ENCODE measurements around the gene ACSL3. TPM values are rescaled to one million over a fixed set of nuclear protein-coding genes. Genes with fewer than 3 reads are reported as not detected.

Gene ACSL3
- total and polyA plus RNA-seq, 3 experiments from 2014 or later, result 27.7 to 41.4 (median 38.6) TPM

DNA sequence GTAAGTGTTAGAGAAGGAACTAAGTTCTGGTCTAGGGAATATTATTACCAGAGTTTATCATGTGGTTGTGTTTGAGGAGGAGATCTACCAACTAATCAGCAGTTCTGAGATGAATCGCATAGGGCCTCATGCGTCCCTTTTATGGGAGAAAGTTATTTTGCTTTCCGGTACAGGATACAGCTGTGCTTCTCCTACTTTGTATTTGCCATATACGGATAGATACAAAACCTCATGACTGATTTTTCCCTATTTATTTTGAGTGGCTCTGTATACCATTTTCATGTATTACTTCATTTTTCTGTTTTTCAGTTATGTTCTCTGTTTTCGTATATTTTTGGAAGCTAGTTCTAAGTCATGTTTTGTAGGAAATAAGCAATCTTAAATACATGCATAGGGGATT is 66.8 kb downstream of the ACSL3 start:
- no peaks in the 10 kb centered on the region for H3K4me1 Mint-ChIP-seq
- Histone ChIP-seq H3K27me3 (ENCODE audit: insufficient read depth, low read length, poor library complexity, severe bottlenecking) (no peaks in the 10 kb centered on the region), H3K4me1 (ENCODE audit: insufficient read depth, low read length) (no peaks in the 10 kb centered on the region), H3K36me3 (ENCODE audit: insufficient read depth, low read length) (peaks cover 21% of the 10 kb centered on the region), H3K27ac (ENCODE audit: low read depth, low read length) (no peak overlapping the region), H3K9me3 (ENCODE audit: low read length) (no peaks in the 10 kb centered on the region), H3K4me3 (ENCODE audit: low read length) (no peak overlapping the region)
- DNase-seq, result no peak
- no peaks in the 10 kb centered on the region for H3K9me3 Mint-ChIP-seq
- no peak overlapping the region for H3K4me3 Mint-ChIP-seq
- ChIA-PET POLR2A (no interaction called here), CTCF (no interaction called here)
- no peaks in the 10 kb centered on the region for H3K27me3 Mint-ChIP-seq
- H3K27ac Mint-ChIP-seq, result peak overlapping the region in 1 of 8 donors; percentile 11
- H3K36me3 Mint-ChIP-seq, result peaks cover 17 to 77% (median 22%) of the 10 kb centered on the region in 3 donors

DNA sequence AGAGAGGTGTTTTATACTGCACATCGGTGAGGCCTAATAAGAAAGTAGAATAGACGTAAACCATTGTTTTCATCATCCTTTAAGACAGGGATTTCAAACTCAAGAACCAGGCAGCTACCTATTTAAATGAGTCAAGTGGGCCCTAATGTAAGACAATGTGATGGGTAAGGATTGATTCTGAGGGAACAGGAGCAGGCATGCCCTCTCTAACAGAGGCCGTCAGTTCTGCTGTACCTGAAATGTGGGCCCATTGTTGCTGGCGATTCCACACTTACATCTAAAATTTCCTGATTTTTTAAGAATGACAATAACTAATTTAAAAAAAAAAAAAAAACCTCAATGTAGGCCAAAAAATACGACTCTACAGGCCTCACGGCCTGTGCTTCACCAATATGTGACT is 67.5 kb downstream of the ACSL3 start:
- DNase-seq, result no peak
- H3K27me3 Mint-ChIP-seq, result no peaks in the 10 kb centered on the region
- H3K4me1 Mint-ChIP-seq, result no peaks in the 10 kb centered on the region
- H3K36me3 ChIP-seq (ENCODE audit: insufficient read depth, low read length), result peaks cover 18% of the 10 kb centered on the region
- H3K9me3 Mint-ChIP-seq, result no peaks in the 10 kb centered on the region
- no peak overlapping the region for H3K27ac ChIP-seq (ENCODE audit: low read depth, low read length)
- no peaks in the 10 kb centered on the region for H3K4me1 ChIP-seq (ENCODE audit: insufficient read depth, low read length)
- no peak overlapping the region for H3K4me3 Mint-ChIP-seq
- ChIA-PET CTCF (no interaction called here), POLR2A (no interaction called here)
- no peak overlapping the region for H3K4me3 ChIP-seq (ENCODE audit: low read length)
- no peaks in the 10 kb centered on the region for H3K9me3 ChIP-seq (ENCODE audit: low read length)
- H3K27ac Mint-ChIP-seq, result no peak overlapping the region
- H3K27me3 ChIP-seq (ENCODE audit: insufficient read depth, low read length, poor library complexity, severe bottlenecking), result no peaks in the 10 kb centered on the region
- peaks cover 19 to 76% (median 22%) of the 10 kb centered on the region in 3 donors for H3K36me3 Mint-ChIP-seq

DNA sequence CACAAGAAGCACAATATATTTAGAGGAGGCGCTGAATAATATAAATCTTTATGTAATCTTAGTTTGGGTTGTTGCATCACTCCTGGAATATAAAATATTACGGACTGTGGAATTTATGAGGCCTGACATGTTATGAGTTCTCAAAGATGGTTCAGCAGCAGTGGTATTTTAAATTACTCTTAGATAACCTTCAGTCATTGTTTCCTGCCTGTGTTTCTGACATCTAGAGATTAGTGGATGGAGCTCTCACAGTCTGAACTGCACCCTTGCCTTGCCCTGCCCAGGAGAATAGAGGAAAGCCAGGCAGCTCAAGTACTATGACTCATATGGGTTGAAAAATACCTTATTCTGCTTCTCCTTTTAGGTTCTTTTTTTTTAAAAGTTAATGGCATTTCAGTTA is 70.0 kb downstream of the ACSL3 start:
- no peak overlapping the region for H3K4me3 Mint-ChIP-seq
- H3K4me1 Mint-ChIP-seq, result no peaks in the 10 kb centered on the region
- Histone ChIP-seq H3K4me1 (ENCODE audit: insufficient read depth, low read length) (no peaks in the 10 kb centered on the region), H3K27ac (ENCODE audit: low read depth, low read length) (no peak overlapping the region), H3K36me3 (ENCODE audit: insufficient read depth, low read length) (peaks cover 27% of the 10 kb centered on the region), H3K9me3 (ENCODE audit: low read length) (no peaks in the 10 kb centered on the region), H3K4me3 (ENCODE audit: low read length) (no peak overlapping the region), H3K27me3 (ENCODE audit: insufficient read depth, low read length, poor library complexity, severe bottlenecking) (no peaks in the 10 kb centered on the region)
- no peak overlapping the region for H3K27ac Mint-ChIP-seq
- H3K36me3 Mint-ChIP-seq, result peaks cover 29 to 79% (median 32%) of the 10 kb centered on the region in 3 donors
- ChIA-PET POLR2A (no interaction called here), CTCF (interaction anchor here (0.6 to 1.5 kb wide), 3 partner anchors 8 to 223 kb away, joined by 3 to 6 read pairs (median 4); no protein-coding TSS in a partner anchor)
- no peaks in the 10 kb centered on the region for H3K9me3 Mint-ChIP-seq
- no peak for DNase-seq
- no peaks in the 10 kb centered on the region for H3K27me3 Mint-ChIP-seq

DNA sequence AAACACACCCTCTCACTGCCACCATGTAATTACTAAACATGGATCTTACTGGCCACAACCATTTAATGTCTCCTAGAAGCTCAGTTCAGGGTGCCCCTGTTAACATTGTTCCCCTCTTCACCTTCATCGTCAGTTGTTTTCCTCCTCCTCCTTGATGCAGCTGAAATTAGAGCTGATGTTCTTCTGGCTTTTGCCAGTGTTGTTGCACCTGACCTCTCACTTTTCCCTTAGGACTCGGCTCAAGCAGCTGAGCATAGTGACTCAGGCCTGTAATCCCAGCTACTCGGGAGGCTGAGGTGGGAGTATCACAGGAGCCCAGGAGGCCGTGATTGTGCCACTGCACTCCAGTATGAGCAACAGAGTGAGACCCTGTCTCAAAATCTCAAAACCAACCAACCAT is 70.8 kb downstream of the ACSL3 start:
- Mint-ChIP-seq H3K9me3 (peaks cover 0 to 2% (median 2%) of the 10 kb centered on the region in 5 donors), H3K4me3 (no peak overlapping the region), H3K27me3 (no peaks in the 10 kb centered on the region), H3K36me3 (peaks cover 33 to 81% (median 37%) of the 10 kb centered on the region in 3 donors), H3K4me1 (no peaks in the 10 kb centered on the region), H3K27ac (peak overlapping the region in 2 of 8 donors; percentile 18 to 93)
- no peak for DNase-seq
- peaks cover 27% of the 10 kb centered on the region for H3K36me3 ChIP-seq (ENCODE audit: insufficient read depth, low read length)
- no peaks in the 10 kb centered on the region for H3K27me3 ChIP-seq (ENCODE audit: insufficient read depth, low read length, poor library complexity, severe bottlenecking)
- no peaks in the 10 kb centered on the region for H3K9me3 ChIP-seq (ENCODE audit: low read length)
- H3K4me3 ChIP-seq (ENCODE audit: low read length), result no peak overlapping the region
- no peak overlapping the region for H3K27ac ChIP-seq (ENCODE audit: low read depth, low read length)
- no peaks in the 10 kb centered on the region for H3K4me1 ChIP-seq (ENCODE audit: insufficient read depth, low read length)
- POLR2A ChIA-PET, result no interaction called here
- CTCF ChIA-PET, result interaction anchor here (1.0 to 1.5 kb wide), 2 partner anchors 8 to 224 kb away, joined by 4 to 6 read pairs; no protein-coding TSS in a partner anchor

DNA sequence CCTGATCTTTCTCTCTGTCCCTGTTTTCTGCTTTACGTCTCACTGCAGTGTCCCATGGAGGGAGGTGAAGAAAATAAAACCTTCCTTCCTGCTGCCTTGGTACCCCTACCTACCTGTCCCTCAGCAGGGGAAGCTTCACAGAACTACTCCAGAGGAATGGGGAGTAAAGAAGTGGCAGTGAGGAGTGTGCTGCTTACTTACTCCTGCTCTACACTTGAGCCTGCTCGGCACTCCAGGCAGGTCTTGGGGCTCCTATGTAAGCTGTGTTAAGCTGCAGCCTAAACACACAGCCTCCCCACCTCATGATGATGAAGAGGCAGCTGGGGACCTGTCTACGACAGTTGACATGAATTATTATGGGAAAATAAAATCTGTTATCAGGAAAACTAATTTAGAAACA is 72.6 kb downstream of the ACSL3 start:
- H3K4me1 Mint-ChIP-seq, result no peaks in the 10 kb centered on the region
- H3K4me3 ChIP-seq (ENCODE audit: low read length), result no peak overlapping the region
- H3K9me3 ChIP-seq (ENCODE audit: low read length), result no peaks in the 10 kb centered on the region
- no peak overlapping the region for H3K27ac ChIP-seq (ENCODE audit: low read depth, low read length)
- H3K9me3 Mint-ChIP-seq, result peaks cover 6 to 16% (median 11%) of the 10 kb centered on the region in 5 donors
- H3K27ac Mint-ChIP-seq, result no peak overlapping the region
- no peaks in the 10 kb centered on the region for H3K27me3 ChIP-seq (ENCODE audit: insufficient read depth, low read length, poor library complexity, severe bottlenecking)
- H3K36me3 ChIP-seq (ENCODE audit: insufficient read depth, low read length), result peaks cover 23% of the 10 kb centered on the region
- no peaks in the 10 kb centered on the region for H3K4me1 ChIP-seq (ENCODE audit: insufficient read depth, low read length)
- no peak overlapping the region for H3K4me3 Mint-ChIP-seq
- CTCF ChIA-PET, result no interaction called here
- no peaks in the 10 kb centered on the region for H3K27me3 Mint-ChIP-seq
- DNase-seq, result no peak
- peaks cover 43 to 80% (median 48%) of the 10 kb centered on the region in 3 donors for H3K36me3 Mint-ChIP-seq
- POLR2A ChIA-PET, result no interaction called here

DNA sequence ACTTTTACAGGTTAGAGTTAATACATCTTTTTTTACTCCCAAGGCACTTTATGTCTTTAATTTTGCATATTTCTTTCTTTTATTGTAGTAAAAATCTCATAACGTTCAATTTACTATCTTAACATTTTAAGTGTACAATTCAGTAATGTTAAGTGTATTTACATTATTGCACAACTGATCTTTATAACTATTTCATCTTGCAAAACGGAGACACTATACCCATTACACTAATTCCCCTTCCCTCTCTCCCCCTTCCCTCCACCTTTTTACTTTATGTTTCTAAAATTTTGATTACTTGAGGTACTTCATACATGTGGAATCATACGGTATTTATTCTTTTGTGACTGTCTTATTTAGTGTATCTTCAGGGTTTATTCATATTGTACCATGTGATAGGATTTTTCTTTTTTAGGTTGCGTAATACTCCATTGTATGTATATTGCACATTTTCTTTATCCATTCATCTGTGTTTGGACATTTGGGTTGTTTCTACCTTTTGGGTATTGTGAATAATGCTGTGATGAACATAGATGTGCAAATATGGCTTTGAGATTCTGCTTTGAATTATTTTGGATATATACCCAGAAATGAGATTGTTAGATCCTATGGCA is 75.0 kb downstream of the ACSL3 start:
- no peak for DNase-seq
- H3K4me1 Mint-ChIP-seq, result peaks cover 0 to 4% (median 0%) of the 10 kb centered on the region in 3 donors
- POLR2A ChIA-PET, result no interaction called here
- no peak overlapping the region for H3K4me3 Mint-ChIP-seq
- CTCF ChIA-PET, result no interaction called here
- Histone ChIP-seq H3K36me3 (ENCODE audit: insufficient read depth, low read length) (peaks cover 23% of the 10 kb centered on the region), H3K9me3 (ENCODE audit: low read length) (no peaks in the 10 kb centered on the region), H3K4me3 (ENCODE audit: low read length) (no peak overlapping the region), H3K27me3 (ENCODE audit: insufficient read depth, low read length, poor library complexity, severe bottlenecking) (no peaks in the 10 kb centered on the region), H3K27ac (ENCODE audit: low read depth, low read length) (no peak overlapping the region), H3K4me1 (ENCODE audit: insufficient read depth, low read length) (no peaks in the 10 kb centered on the region)
- no peak overlapping the region for H3K27ac Mint-ChIP-seq
- H3K36me3 Mint-ChIP-seq, result peaks cover 43 to 75% (median 53%) of the 10 kb centered on the region in 3 donors
- no peaks in the 10 kb centered on the region for H3K27me3 Mint-ChIP-seq
- peaks cover 10 to 21% (median 13%) of the 10 kb centered on the region in 5 donors for H3K9me3 Mint-ChIP-seq

DNA sequence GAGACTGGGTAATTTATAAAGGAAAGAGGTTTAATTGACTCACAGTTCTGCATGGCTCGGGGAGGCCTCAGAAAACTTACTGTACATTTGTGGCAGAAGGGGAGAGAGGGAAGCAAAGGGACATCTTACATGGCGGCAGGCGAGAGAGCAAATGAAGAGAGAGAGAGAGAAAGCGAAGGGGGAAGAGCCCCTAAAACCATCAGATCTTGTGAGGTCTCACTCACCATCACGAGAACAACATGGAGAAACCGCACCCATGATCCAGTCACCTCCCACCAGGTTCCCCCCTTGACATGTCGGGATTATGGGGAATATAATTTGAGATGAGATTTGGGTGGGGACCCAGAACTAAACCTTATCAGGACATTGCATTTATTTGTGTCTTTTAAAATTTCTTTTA is 75.9 kb downstream of the ACSL3 start:
- H3K4me3 ChIP-seq (ENCODE audit: low read length), result no peak overlapping the region
- H3K27me3 Mint-ChIP-seq, result no peaks in the 10 kb centered on the region
- H3K9me3 ChIP-seq (ENCODE audit: low read length), result no peaks in the 10 kb centered on the region
- peaks cover 42 to 72% (median 49%) of the 10 kb centered on the region in 3 donors for H3K36me3 Mint-ChIP-seq
- no peaks in the 10 kb centered on the region for H3K4me1 ChIP-seq (ENCODE audit: insufficient read depth, low read length)
- H3K27ac ChIP-seq (ENCODE audit: low read depth, low read length), result no peak overlapping the region
- DNase-seq, result no peak
- no peak overlapping the region for H3K27ac Mint-ChIP-seq
- H3K36me3 ChIP-seq (ENCODE audit: insufficient read depth, low read length), result peaks cover 18% of the 10 kb centered on the region
- H3K27me3 ChIP-seq (ENCODE audit: insufficient read depth, low read length, poor library complexity, severe bottlenecking), result no peaks in the 10 kb centered on the region
- CTCF ChIA-PET, result no interaction called here
- peaks cover 0 to 4% (median 0%) of the 10 kb centered on the region in 3 donors for H3K4me1 Mint-ChIP-seq
- POLR2A ChIA-PET, result no interaction called here
- peaks cover 10 to 21% (median 13%) of the 10 kb centered on the region in 5 donors for H3K9me3 Mint-ChIP-seq
- no peak overlapping the region for H3K4me3 Mint-ChIP-seq

DNA sequence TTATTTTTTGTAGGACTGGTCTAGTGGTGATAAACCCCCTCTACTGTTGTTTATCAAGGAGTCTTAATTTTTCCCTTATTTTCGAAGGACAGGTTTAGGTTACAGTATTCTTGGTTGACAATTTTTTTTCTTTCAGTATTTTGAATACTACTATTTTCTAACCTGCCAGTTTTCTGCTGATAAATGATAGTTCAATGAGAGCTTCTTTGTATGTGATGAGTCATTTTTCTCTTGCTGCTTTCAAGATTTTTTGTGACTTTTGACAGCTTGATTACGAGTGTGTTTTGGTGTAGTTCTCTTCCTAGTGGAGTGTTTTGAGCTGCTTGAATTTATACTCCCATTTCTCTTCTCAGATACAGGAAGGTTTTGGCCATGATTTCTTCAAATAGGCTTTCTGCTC is 77.5 kb downstream of the ACSL3 start:
- Histone ChIP-seq H3K9me3 (ENCODE audit: low read length) (no peaks in the 10 kb centered on the region), H3K36me3 (ENCODE audit: insufficient read depth, low read length) (peaks cover 10% of the 10 kb centered on the region), H3K4me3 (ENCODE audit: low read length) (no peak overlapping the region), H3K27ac (ENCODE audit: low read depth, low read length) (no peak overlapping the region), H3K4me1 (ENCODE audit: insufficient read depth, low read length) (no peaks in the 10 kb centered on the region), H3K27me3 (ENCODE audit: insufficient read depth, low read length, poor library complexity, severe bottlenecking) (no peaks in the 10 kb centered on the region)
- Mint-ChIP-seq H3K4me3 (no peak overlapping the region), H3K9me3 (peaks cover 10 to 21% (median 13%) of the 10 kb centered on the region in 5 donors), H3K4me1 (peaks cover 0 to 6% (median 0%) of the 10 kb centered on the region in 3 donors), H3K36me3 (peaks cover 36 to 63% (median 42%) of the 10 kb centered on the region in 3 donors), H3K27me3 (no peaks in the 10 kb centered on the region), H3K27ac (no peak overlapping the region)
- ChIA-PET CTCF (no interaction called here), POLR2A (no interaction called here)
- DNase-seq, result no peak
